ENCODE results near the gene PLPPR2.
A peak's percentile ranks its signal among the peaks of the same experiment; 100 is the strongest.
"Not testable (repeated sequence)": the region's sequence is repeated elsewhere in the genome, so short reads cannot be mapped to it uniquely, and the experiment has no call there.

Gene PLPPR2

GRCh38 chr19:11373885-11374432 is 18.7 kb downstream of the PLPPR2 start:
- DNase-seq, result no peak

GRCh38 chr19:11374433-11375142 is 19.4 kb downstream of the PLPPR2 start, which contains the start of gene SWSAP1:
SWSAP1 (plus strand) TSS chr19:11374666; CDS start chr19:11374681, 15 bp downstream.
- DNase-seq, result peak; percentile 100

- DNase-seq, result peak; percentile 82
These were observed 20.1 kb downstream of the PLPPR2 start for GRCh38 chr19:11375143-11375948.

- DNase-seq, result peak; percentile 26
These were observed 22.0 kb downstream of the PLPPR2 start for GRCh38 chr19:11377237-11377636.

- DNase-seq, result no peak
These were observed 22.5 kb downstream of the PLPPR2 start for GRCh38 chr19:11377756-11378155.

GRCh38 chr19:11378319-11379189 is 23.3 kb downstream of the PLPPR2 start:
- peak; percentile 21 for DNase-seq

GRCh38 chr19:11379269-11379845 is 24.1 kb downstream of the PLPPR2 start:
- not testable (repeated sequence) for DNase-seq

GRCh38 chr19:11379857-11380350 is 24.7 kb downstream of the PLPPR2 start:
- no peak for DNase-seq

GRCh38 chr19:11380653-11381537 is 25.7 kb downstream of the PLPPR2 start:
- peak; percentile 99 for DNase-seq

GRCh38 chr19:11382898-11383705 is 27.9 kb downstream of the PLPPR2 start:
- DNase-seq, result peak; percentile 48

- DNase-seq, result no peak
These were observed 28.4 kb downstream of the PLPPR2 start for GRCh38 chr19:11383706-11384048.

GRCh38 chr19:11384778-11385129 is 29.5 kb downstream of the PLPPR2 start:
- no peak for DNase-seq

- DNase-seq, result peak; percentile 17
These were observed 32.2 kb downstream of the PLPPR2 start for GRCh38 chr19:11387162-11388034.

GRCh38 chr19:11390359-11390758 is 35.1 kb downstream of the PLPPR2 start:
- no peak for DNase-seq

- no peak for DNase-seq
These were observed 35.9 kb downstream of the PLPPR2 start for GRCh38 chr19:11390933-11391680.

GRCh38 chr19:11397089-11397610 is 41.9 kb downstream of the PLPPR2 start:
- no peak for DNase-seq

- DNase-seq, result no peak
These were observed 44.4 kb downstream of the PLPPR2 start for GRCh38 chr19:11399667-11400066.

GRCh38 chr19:11400798-11401197 is 45.6 kb downstream of the PLPPR2 start:
- DNase-seq, result no peak

Data from CD4-positive, alpha-beta T cell treated with Interleukin-17A for 1 hour (primary cell).